ENCODE measurements around the gene ROBO3.

GRCh38 chr11:124841201-124841600, 24.0 kb upstream of the ROBO3 start:
- no peak for TF ChIP-seq CTCF (IDR thresholded peaks at IDR 0.05; ENCODE audit: low read depth, low read length, poor library complexity, severe bottlenecking)
- no peak for TF ChIP-seq EZH2phosphoT487 (IDR thresholded peaks at IDR 0.05; ENCODE audit: borderline replicate concordance, low read length)
